Naive thymus-derived CD4-positive, alpha-beta T cell (primary cell): ENCODE measurements around the gene CRADD. TPM values are rescaled to one million over a fixed set of nuclear protein-coding genes. Genes with fewer than 3 reads are reported as not detected.

Source experiments
- ATAC-seq: fragments of 150-1000 bp; cut with Tn5 transposase; 2 replicates; pipeline ENCODE4 v1.10.0; 2021; ENCODE audit warnings: mild to moderate bottlenecking, moderate library complexity
- CTCF ChIA-PET: fragments of 350-600 bp; sonication (Branson Sonifier 250); formaldehyde crosslinking; loops from one replicate; lab custom pipeline; 2021; ENCODE audit warnings: antibody characterized with exemption; lab: Charles Lee
- POLR2A ChIA-PET: fragments of 350-600 bp; sonication (Branson Sonifier 250); formaldehyde crosslinking; loops from one replicate; lab custom pipeline; 2021; ENCODE audit warnings: antibody characterized with exemption, inconsistent platforms; lab: Charles Lee
- DNase-seq, 9 donors: peaks; one replicate each; pipeline versions ENCODE4 v3.0.0 to v3.0.0-alpha.2; 2020 to 2022; ENCODE audit warnings: mixed read lengths in 1 of 9
- H3K27ac ChIP-seq: one replicate; pipeline ENCODE4 v1.7.0; 2013; ENCODE audit warnings: mild to moderate bottlenecking, low read depth, low read length, moderate library complexity
- H3K27me3 ChIP-seq, 2 donors: one replicate each; pipeline ENCODE4 v1.7.0; 2013; ENCODE audit warnings: low read length in 2 of 2, mild to moderate bottlenecking in 2 of 2, moderate library complexity in 2 of 2; ENCODE audit not compliant: control insufficient read depth in 2 of 2, insufficient read depth in 2 of 2
- H3K36me3 ChIP-seq, 3 experiments: 1 replicate in 2 of 3; 2 replicates in 1 of 3; pipeline ENCODE4 v1.7.0; 2013; ENCODE audit warnings: low read length in 3 of 3, mild to moderate bottlenecking in 3 of 3, moderate library complexity in 1 of 3; ENCODE audit not compliant: insufficient read depth in 3 of 3, control insufficient read depth in 2 of 3
- H3K4me1 ChIP-seq, 2 donors: one replicate each; pipeline ENCODE4 v1.7.0; 2013; ENCODE audit warnings: low read length in 2 of 2, mild to moderate bottlenecking in 2 of 2, moderate library complexity in 1 of 2; ENCODE audit not compliant: control insufficient read depth in 2 of 2, insufficient read depth in 2 of 2
- H3K4me3 ChIP-seq: 2 replicates; pipeline ENCODE4 v1.7.0; 2013; ENCODE audit warnings: mild to moderate bottlenecking, low read length
- H3K9me3 ChIP-seq, 3 experiments: 1 replicate in 2 of 3; 2 replicates in 1 of 3; pipeline ENCODE4 v1.7.0; 2013; ENCODE audit warnings: low read length in 3 of 3; ENCODE audit not compliant: control insufficient read depth in 2 of 3
- H3K27ac Mint-ChIP-seq, 9 donors: one replicate each; pipeline ENCODE4 v1.8.0; 2020 to 2022; ENCODE audit warnings: mixed read lengths in 9 of 9, mild to moderate bottlenecking in 8 of 9, moderate library complexity in 5 of 9, inconsistent platforms in 2 of 9
- H3K27me3 Mint-ChIP-seq, 5 donors: one replicate each; pipeline ENCODE4 v1.8.0; 2021 to 2022; ENCODE audit warnings: mixed read lengths in 5 of 5, mild to moderate bottlenecking in 1 of 5
- H3K36me3 Mint-ChIP-seq, 5 donors: one replicate each; pipeline ENCODE4 v1.8.0; 2020 to 2022; ENCODE audit warnings: mixed read lengths in 5 of 5, mild to moderate bottlenecking in 3 of 5, inconsistent platforms in 1 of 5
- H3K4me1 Mint-ChIP-seq, 7 donors: one replicate each; pipeline ENCODE4 v1.8.0; 2020 to 2022; ENCODE audit warnings: mixed read lengths in 7 of 7, mild to moderate bottlenecking in 3 of 7, inconsistent platforms in 1 of 7
- H3K4me3 Mint-ChIP-seq, 10 donors: one replicate each; pipeline ENCODE4 v1.8.0; 2020 to 2022; ENCODE audit warnings: mild to moderate bottlenecking in 10 of 10, mixed read lengths in 10 of 10, moderate library complexity in 6 of 10, inconsistent platforms in 2 of 10
- H3K9me3 Mint-ChIP-seq, 11 donors: one replicate each; pipeline ENCODE4 v1.8.0; 2020 to 2022; ENCODE audit warnings: mixed read lengths in 11 of 11, mild to moderate bottlenecking in 4 of 11, inconsistent platforms in 1 of 11, moderate library complexity in 1 of 11
- intact Hi-C, 2 donors: fragments of 100-400 bp; cut with micrococcal nuclease; formaldehyde crosslinking; loops; one replicate each; pipeline ENCODE4 v1.15.1; 2023
- polyA plus RNA-seq, 2 donors: library from polyadenylated mRNA; unstranded; fragments of 300-500 nt; fragmentation: Illumina TruSeq; gene quantifications; one replicate each; pipeline ENCODE4 v1.2.3, GENCODE V29; 2021
- total RNA-seq, 6 experiments: library from RNA in 5 of 6; stranded (reverse) in 5 of 6; gene quantifications; 1 replicate in 5 of 6; 2 replicates in 1 of 6; pipeline ENCODE4 v1.2.3 and lab custom pipeline; 2021 to 2026

CRADD gene
- total and polyA plus RNA-seq, 7 experiments from 2014 or later = 11.4 to 17.1 (median 13.8) TPM

- H3K4me3 ChIP-seq = no peak overlapping the region
- no peak for DNase-seq
- no peaks in the 10 kb centered on the region for H3K27me3 ChIP-seq
- peaks cover 0 to 12% (median 0%) of the 10 kb centered on the region in 5 donors for H3K36me3 Mint-ChIP-seq
- H3K27ac Mint-ChIP-seq = no peak overlapping the region
- H3K4me1 Mint-ChIP-seq = peaks cover 6 to 52% (median 23%) of the 10 kb centered on the region in 7 donors
- ChIA-PET POLR2A (interaction anchor here (0.6 to 2.3 kb wide), 2 partner anchors 22 to 335 kb away, joined by 3 to 20 read pairs; no protein-coding TSS in a partner anchor), CTCF (interaction anchor here (0.6 to 6.9 kb wide), 10 partner anchors 8 to 368 kb away, joined by 3 to 129 read pairs (median 5); no protein-coding TSS in a partner anchor)
- peaks cover 0 to 4% (median 0%) of the 10 kb centered on the region in 11 donors for H3K9me3 Mint-ChIP-seq
- H3K4me3 Mint-ChIP-seq = peak overlapping the region in 1 of 10 donors; percentile 10
- no peaks in the 10 kb centered on the region for H3K9me3 ChIP-seq
- no peak overlapping the region for H3K27ac ChIP-seq
- intact Hi-C loops = loop anchor here (2.0 to 10.0 kb wide), 4 partner anchors 81 to 782 kb away; no protein-coding TSS in a partner anchor
- H3K36me3 ChIP-seq = no peaks in the 10 kb centered on the region
- ATAC-seq = no peak
- H3K4me1 ChIP-seq = no peaks in the 10 kb centered on the region
- no peaks in the 10 kb centered on the region for H3K27me3 Mint-ChIP-seq
Observed at GRCh38 chr12:93766371-93766770, 89.2 kb downstream of the CRADD start.

DNA sequence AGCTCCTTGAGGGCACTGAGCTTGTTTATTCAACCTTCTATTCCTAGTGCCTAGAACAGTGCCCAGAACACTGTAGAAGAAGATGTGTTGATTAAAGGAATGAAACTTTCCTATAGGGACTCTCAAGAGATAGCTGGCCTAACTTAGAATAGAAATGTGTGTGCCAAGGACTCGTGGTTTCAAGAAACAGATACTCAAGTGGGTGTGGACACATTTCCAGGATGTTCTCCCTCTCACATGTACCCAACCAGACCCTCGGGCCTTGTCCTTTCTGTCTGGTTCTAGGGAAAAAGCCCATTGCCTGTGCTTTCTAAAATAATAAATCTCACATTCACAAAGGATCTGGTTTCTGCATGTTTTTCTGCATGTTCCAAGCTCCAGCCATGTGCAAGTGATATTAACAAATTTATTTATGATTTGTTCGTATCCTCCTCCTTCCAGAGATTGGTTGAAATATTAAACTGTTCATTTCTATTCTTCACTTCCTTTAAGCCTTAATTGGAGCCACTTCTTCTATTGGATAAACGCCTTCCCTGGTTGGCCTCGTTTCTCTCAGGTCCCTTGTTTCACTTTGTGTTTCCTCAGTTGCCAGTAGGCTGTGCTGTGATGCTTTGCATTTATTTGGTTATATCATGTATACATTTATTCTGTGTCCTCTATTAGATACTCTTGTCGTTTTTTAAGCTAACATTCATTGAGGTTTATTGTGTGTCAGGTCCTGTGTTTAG lies 89.8 kb downstream of the CRADD start:
- peaks cover 0 to 4% (median 0%) of the 10 kb centered on the region in 11 donors for H3K9me3 Mint-ChIP-seq
- intact Hi-C loops = loop anchor here (1.0 to 10.0 kb wide), 11 partner anchors 80 to 782 kb away; no protein-coding TSS in a partner anchor
- H3K4me3 ChIP-seq = no peak overlapping the region
- POLR2A ChIA-PET = interaction anchor here (0.5 to 2.3 kb wide), 3 partner anchors 23 to 1059 kb away, joined by 3 to 20 read pairs (median 4); no protein-coding TSS in a partner anchor
- H3K9me3 ChIP-seq = no peaks in the 10 kb centered on the region
- peak overlapping the region in 7 of 9 donors; percentile 6 to 74 (median 27) for H3K27ac Mint-ChIP-seq
- no peak overlapping the region for H3K27ac ChIP-seq
- ATAC-seq = peak; percentile 84
- H3K4me1 Mint-ChIP-seq = peaks cover 11 to 53% (median 17%) of the 10 kb centered on the region in 7 donors
- CTCF ChIA-PET = interaction anchor here (0.6 to 6.9 kb wide), 12 partner anchors 8 to 368 kb away, joined by 3 to 129 read pairs (median 4); no protein-coding TSS in a partner anchor
- H3K27me3 ChIP-seq = no peaks in the 10 kb centered on the region
- H3K4me1 ChIP-seq = no peaks in the 10 kb centered on the region
- H3K36me3 Mint-ChIP-seq = peaks cover 0 to 13% (median 0%) of the 10 kb centered on the region in 5 donors
- no peaks in the 10 kb centered on the region for H3K36me3 ChIP-seq
- DNase-seq = peak in 6 of 9 donors; percentile 23 to 58 (median 28)
- peak overlapping the region in 5 of 10 donors; percentile 0 to 53 (median 6) for H3K4me3 Mint-ChIP-seq
- H3K27me3 Mint-ChIP-seq = no peaks in the 10 kb centered on the region

GRCh38 chr12:93767524-93767863 lies 90.3 kb downstream of the CRADD start:
- Histone ChIP-seq H3K36me3 (no peaks in the 10 kb centered on the region), H3K4me3 (no peak overlapping the region), H3K27ac (no peak overlapping the region), H3K9me3 (no peaks in the 10 kb centered on the region), H3K4me1 (peaks cover 0 to 4% of the 10 kb centered on the region in 2 donors), H3K27me3 (no peaks in the 10 kb centered on the region)
- Mint-ChIP-seq H3K27ac (peak overlapping the region in 6 of 9 donors; percentile 6 to 74 (median 30)), H3K9me3 (peaks cover 0 to 4% (median 0%) of the 10 kb centered on the region in 11 donors), H3K4me3 (peak overlapping the region in 3 of 10 donors; percentile 4 to 53 (median 33)), H3K27me3 (no peaks in the 10 kb centered on the region), H3K36me3 (peaks cover 0 to 17% (median 0%) of the 10 kb centered on the region in 5 donors), H3K4me1 (peaks cover 13 to 53% (median 20%) of the 10 kb centered on the region in 7 donors)
- ATAC-seq = peak; percentile 62
- ChIA-PET POLR2A (interaction anchor here (0.5 to 2.3 kb wide), 2 partner anchors 334 to 1060 kb away, joined by 4 to 20 read pairs; no protein-coding TSS in a partner anchor), CTCF (interaction anchor here (1.1 to 6.9 kb wide), 8 partner anchors 8 to 334 kb away, joined by 3 to 129 read pairs (median 7); no protein-coding TSS in a partner anchor)
- intact Hi-C loops = loop anchor here (1.0 to 10.0 kb wide), 11 partner anchors 80 to 783 kb away; no protein-coding TSS in a partner anchor
- DNase-seq = no peak

GRCh38 chr12:93772003-93772700 lies 95.0 kb downstream of the CRADD start:
- H3K36me3 ChIP-seq = no peaks in the 10 kb centered on the region
- peaks cover 0 to 8% of the 10 kb centered on the region in 2 donors for H3K4me1 ChIP-seq
- no peak overlapping the region for H3K27ac ChIP-seq
- Mint-ChIP-seq H3K27me3 (no peaks in the 10 kb centered on the region), H3K4me1 (peaks cover 18 to 48% (median 27%) of the 10 kb centered on the region in 7 donors), H3K27ac (peak overlapping the region in 2 of 9 donors; percentile 23 to 50), H3K9me3 (peaks cover 0 to 16% (median 0%) of the 10 kb centered on the region in 11 donors), H3K4me3 (no peak overlapping the region), H3K36me3 (peaks cover 0 to 35% (median 4%) of the 10 kb centered on the region in 5 donors)
- ChIA-PET POLR2A (no interaction called here), CTCF (no interaction called here)
- ATAC-seq = no peak
- intact Hi-C loops = no loop called here
- no peaks in the 10 kb centered on the region for H3K9me3 ChIP-seq
- no peak for DNase-seq
- H3K4me3 ChIP-seq = no peak overlapping the region
- H3K27me3 ChIP-seq = no peaks in the 10 kb centered on the region

- Histone ChIP-seq H3K36me3 (no peaks in the 10 kb centered on the region), H3K9me3 (no peaks in the 10 kb centered on the region), H3K27ac (no peak overlapping the region), H3K4me1 (peaks cover 0 to 8% of the 10 kb centered on the region in 2 donors), H3K27me3 (no peaks in the 10 kb centered on the region), H3K4me3 (no peak overlapping the region)
- DNase-seq = peak in 3 of 9 donors; percentile 27 to 53 (median 29)
- ChIA-PET CTCF (no interaction called here), POLR2A (interaction anchor here (1.1 kb wide), 1 partner anchor 35 kb away, joined by 4 read pairs; no protein-coding TSS in a partner anchor)
- ATAC-seq = peak; percentile 89
- Mint-ChIP-seq H3K27ac (peak overlapping the region in 5 of 9 donors; percentile 23 to 65 (median 34)), H3K4me1 (peaks cover 16 to 39% (median 17%) of the 10 kb centered on the region in 7 donors), H3K27me3 (no peaks in the 10 kb centered on the region), H3K36me3 (peaks cover 0 to 33% (median 4%) of the 10 kb centered on the region in 5 donors), H3K4me3 (no peak overlapping the region), H3K9me3 (peaks cover 0 to 16% (median 0%) of the 10 kb centered on the region in 11 donors)
- intact Hi-C loops = no loop called here
Observed at GRCh38 chr12:93773122-93773871, 96.1 kb downstream of the CRADD start.
